HEK293 (cell line): Measurements from ENCODE around the gene SKOR1.

Experiments used
- GFI1B ChIP-seq: fragments of 450-650 bp; formaldehyde crosslinking; IDR thresholded peaks from 2 replicates; pipeline ENCODE4 v1.5.1; 2016; ENCODE audit warnings: missing biosample characterization, missing genetic modification characterization
- GLI2 ChIP-seq: fragments of 450-650 bp; formaldehyde crosslinking; IDR thresholded peaks from 2 replicates; pipeline ENCODE4; 2017; ENCODE audit warnings: missing biosample characterization, missing genetic modification characterization, low read depth, borderline replicate concordance
- GLIS1 ChIP-seq: fragments of 450-650 bp; formaldehyde crosslinking; IDR thresholded peaks from 2 replicates; pipeline ENCODE4 v1.5.1; 2016; ENCODE audit warnings: missing biosample characterization, missing genetic modification characterization
- KLF1 ChIP-seq: fragments of 450-650 bp; formaldehyde crosslinking; IDR thresholded peaks from 2 replicates; pipeline ENCODE4 v1.5.1; 2016; ENCODE audit warnings: missing biosample characterization, missing genetic modification characterization
- OVOL3 ChIP-seq: fragments of 450-650 bp; formaldehyde crosslinking; IDR thresholded peaks from 2 replicates; pipeline ENCODE4 v1.5.1; 2016; ENCODE audit warnings: missing biosample characterization, missing genetic modification characterization
- ZBTB17 ChIP-seq: fragments of 450-650 bp; formaldehyde crosslinking; IDR thresholded peaks from 2 replicates; pipeline ENCODE4 v1.5.1; 2016; ENCODE audit warnings: missing biosample characterization, missing genetic modification characterization
- ZFP37 ChIP-seq: fragments of 450-650 bp; formaldehyde crosslinking; IDR thresholded peaks from 2 replicates; pipeline ENCODE4 v1.5.1; 2016; ENCODE audit warnings: missing biosample characterization, missing genetic modification characterization
- ZFP69B ChIP-seq: fragments of 450-650 bp; formaldehyde crosslinking; IDR thresholded peaks from 2 replicates; pipeline ENCODE4 v1.5.1; 2016; ENCODE audit warnings: missing biosample characterization, missing genetic modification characterization
- ZIC2 ChIP-seq: fragments of 450-650 bp; formaldehyde crosslinking; IDR thresholded peaks from 2 replicates; pipeline ENCODE4 v1.5.1; 2016; ENCODE audit warnings: missing biosample characterization, missing genetic modification characterization
- ZNF10 ChIP-seq: fragments of 450-650 bp; formaldehyde crosslinking; IDR thresholded peaks from 2 replicates; pipeline ENCODE4 v1.5.1; 2017; ENCODE audit warnings: missing biosample characterization, missing genetic modification characterization
- ZNF121 ChIP-seq: fragments of 450-650 bp; formaldehyde crosslinking; IDR thresholded peaks from 2 replicates; pipeline ENCODE4 v1.5.1; 2016; ENCODE audit warnings: missing biosample characterization, missing genetic modification characterization
- ZNF174 ChIP-seq: fragments of 450-650 bp; formaldehyde crosslinking; IDR thresholded peaks from 2 replicates; pipeline ENCODE4 v1.5.0; 2017; ENCODE audit warnings: missing biosample characterization, mild to moderate bottlenecking, missing genetic modification characterization
- ZNF184 ChIP-seq: fragments of 450-650 bp; IDR thresholded peaks from 2 replicates; pipeline ENCODE4 v1.5.1; 2018; ENCODE audit warnings: missing biosample characterization, mild to moderate bottlenecking, missing genetic modification characterization
- ZNF214 ChIP-seq: fragments of 450-650 bp; formaldehyde crosslinking; IDR thresholded peaks from 2 replicates; pipeline ENCODE4 v1.5.1; 2017; ENCODE audit warnings: missing biosample characterization, mild to moderate bottlenecking, missing genetic modification characterization, borderline replicate concordance
- ZNF324 ChIP-seq: fragments of 450-650 bp; formaldehyde crosslinking; IDR thresholded peaks from 2 replicates; pipeline ENCODE4 v1.5.1; 2016; ENCODE audit warnings: missing biosample characterization, missing genetic modification characterization
- ZNF335 ChIP-seq: fragments of 450-650 bp; formaldehyde crosslinking; conservative IDR thresholded peaks from 2 replicates; pipeline ENCODE4 v1.5.1; 2016; ENCODE audit warnings: missing biosample characterization, missing genetic modification characterization
- ZNF394 ChIP-seq: fragments of 450-650 bp; formaldehyde crosslinking; IDR thresholded peaks from 2 replicates; pipeline ENCODE4 v1.5.1; 2016; ENCODE audit warnings: missing biosample characterization, missing genetic modification characterization, mild to moderate bottlenecking, moderate library complexity, borderline replicate concordance
- ZNF664 ChIP-seq: fragments of 450-650 bp; formaldehyde crosslinking; IDR thresholded peaks from 2 replicates; pipeline ENCODE4 v1.5.1; 2016; ENCODE audit warnings: missing biosample characterization, missing genetic modification characterization
- ZNF747 ChIP-seq: fragments of 450-650 bp; formaldehyde crosslinking; IDR thresholded peaks from 2 replicates; pipeline ENCODE4 v1.5.1; 2016; ENCODE audit warnings: missing biosample characterization, missing genetic modification characterization
- ZNF777 ChIP-seq: fragments of 450-650 bp; formaldehyde crosslinking; IDR thresholded peaks from 2 replicates; pipeline ENCODE4 v1.5.1; 2017; ENCODE audit warnings: missing biosample characterization, missing genetic modification characterization, borderline replicate concordance
- ZNF785 ChIP-seq: fragments of 450-650 bp; formaldehyde crosslinking; IDR thresholded peaks from 2 replicates; pipeline ENCODE4 v1.5.1; 2016; ENCODE audit warnings: missing biosample characterization, missing genetic modification characterization
- ZNF843 ChIP-seq: fragments of 450-650 bp; formaldehyde crosslinking; IDR thresholded peaks from 2 replicates; pipeline ENCODE4 v1.5.1; 2016; ENCODE audit warnings: missing biosample characterization, missing genetic modification characterization
- TF ChIP-seq, protein P1 (sequence below): fragments of 450-650 bp; formaldehyde crosslinking; IDR thresholded peaks from 2 replicates; pipeline ENCODE4 v1.5.1; 2016; ENCODE audit warnings: missing biosample characterization, missing genetic modification characterization
- TF ChIP-seq, protein P2 (sequence below): fragments of 450-650 bp; formaldehyde crosslinking; IDR thresholded peaks from 2 replicates; pipeline ENCODE4 v1.5.1; 2016; ENCODE audit warnings: missing biosample characterization, missing genetic modification characterization
- TF ChIP-seq, protein P3 (sequence below): fragments of 450-650 bp; formaldehyde crosslinking; conservative IDR thresholded peaks from 2 replicates; pipeline ENCODE4 v1.5.1; 2016; ENCODE audit warnings: low read depth, missing biosample characterization, missing genetic modification characterization
- TF ChIP-seq, protein P4 (sequence below): fragments of 450-650 bp; formaldehyde crosslinking; IDR thresholded peaks from 2 replicates; pipeline ENCODE4 v1.5.1; 2017; ENCODE audit warnings: missing biosample characterization, mild to moderate bottlenecking, missing genetic modification characterization, moderate library complexity
- TF ChIP-seq, protein P5 (sequence below): fragments of 450-650 bp; formaldehyde crosslinking; IDR thresholded peaks from 2 replicates; pipeline ENCODE4 v1.5.1; 2016; ENCODE audit warnings: missing biosample characterization, missing genetic modification characterization

The SKOR1 gene

DNA sequence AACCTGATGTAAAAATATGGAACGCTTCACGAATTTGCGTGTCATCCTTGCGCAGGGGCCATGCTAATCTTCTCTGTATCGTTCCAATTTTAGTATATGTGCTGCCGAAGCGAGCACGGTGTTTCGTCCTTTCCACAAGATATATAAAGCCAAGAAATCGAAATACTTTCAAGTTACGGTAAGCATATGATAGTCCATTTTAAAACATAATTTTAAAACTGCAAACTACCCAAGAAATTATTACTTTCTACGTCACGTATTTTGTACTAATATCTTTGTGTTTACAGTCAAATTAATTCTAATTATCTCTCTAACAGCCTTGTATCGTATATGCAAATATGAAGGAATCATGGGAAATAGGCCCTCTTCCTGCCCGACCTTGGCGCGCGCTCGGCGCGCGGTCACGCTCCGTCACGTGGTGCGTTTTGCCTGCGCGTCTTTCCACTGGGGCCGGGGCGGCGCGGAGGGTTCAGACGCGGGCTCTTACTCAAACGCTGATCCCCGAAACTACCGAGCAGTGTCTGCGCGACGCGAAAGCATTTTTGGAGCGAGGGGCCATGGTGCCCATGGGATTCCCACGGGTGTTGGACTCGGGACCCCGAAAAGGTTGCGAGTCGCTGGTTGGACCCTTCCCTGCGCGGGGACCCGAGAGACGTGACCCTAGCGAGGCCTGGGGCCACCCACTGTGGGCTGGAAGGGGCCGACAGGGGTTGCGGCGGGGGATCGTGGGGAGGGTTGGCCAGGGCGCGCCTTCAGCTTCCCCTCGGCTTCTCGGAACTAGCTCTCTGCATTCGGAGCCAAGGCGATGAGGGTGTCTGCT lies 14.8 kb downstream of the SKOR1 start, which contains the start of gene RNU6-1 (continued):
- TF ChIP-seq, protein P1, sequence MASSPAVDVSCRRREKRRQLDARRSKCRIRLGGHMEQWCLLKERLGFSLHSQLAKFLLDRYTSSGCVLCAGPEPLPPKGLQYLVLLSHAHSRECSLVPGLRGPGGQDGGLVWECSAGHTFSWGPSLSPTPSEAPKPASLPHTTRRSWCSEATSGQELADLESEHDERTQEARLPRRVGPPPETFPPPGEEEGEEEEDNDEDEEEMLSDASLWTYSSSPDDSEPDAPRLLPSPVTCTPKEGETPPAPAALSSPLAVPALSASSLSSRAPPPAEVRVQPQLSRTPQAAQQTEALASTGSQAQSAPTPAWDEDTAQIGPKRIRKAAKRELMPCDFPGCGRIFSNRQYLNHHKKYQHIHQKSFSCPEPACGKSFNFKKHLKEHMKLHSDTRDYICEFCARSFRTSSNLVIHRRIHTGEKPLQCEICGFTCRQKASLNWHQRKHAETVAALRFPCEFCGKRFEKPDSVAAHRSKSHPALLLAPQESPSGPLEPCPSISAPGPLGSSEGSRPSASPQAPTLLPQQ, result peak; percentile 58; the same call in 1 of the 2 replicates
- 0 out of 2 replicates have a peak, but pooled peaks have one; percentile 46 for TF ChIP-seq ZNF10 (tag by site-specific recombination)
- TF ChIP-seq ZNF777 (tag by site-specific recombination), result no peak
- no peak for TF ChIP-seq GFI1B (tag by site-specific recombination)
- TF ChIP-seq ZNF394 (tag by site-specific recombination), result peak; percentile 72
- TF ChIP-seq ZNF747 (tag by site-specific recombination), result no peak
- TF ChIP-seq, protein P2, sequence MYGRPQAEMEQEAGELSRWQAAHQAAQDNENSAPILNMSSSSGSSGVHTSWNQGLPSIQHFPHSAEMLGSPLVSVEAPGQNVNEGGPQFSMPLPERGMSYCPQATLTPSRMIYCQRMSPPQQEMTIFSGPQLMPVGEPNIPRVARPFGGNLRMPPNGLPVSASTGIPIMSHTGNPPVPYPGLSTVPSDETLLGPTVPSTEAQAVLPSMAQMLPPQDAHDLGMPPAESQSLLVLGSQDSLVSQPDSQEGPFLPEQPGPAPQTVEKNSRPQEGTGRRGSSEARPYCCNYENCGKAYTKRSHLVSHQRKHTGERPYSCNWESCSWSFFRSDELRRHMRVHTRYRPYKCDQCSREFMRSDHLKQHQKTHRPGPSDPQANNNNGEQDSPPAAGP (tag by site-specific recombination), result peak; percentile 70; the same call in 1 of the 2 replicates
- TF ChIP-seq ZNF335, result peak; percentile 72
- TF ChIP-seq ZIC2 (tag by site-specific recombination), result peak; percentile 79
- 0 out of 2 replicates have a peak, but pooled peaks have one; percentile 1 for TF ChIP-seq ZNF121 (tag by site-specific recombination)
- peak; percentile 68 for TF ChIP-seq ZFP69B (tag by site-specific recombination)
- TF ChIP-seq, protein P3, sequence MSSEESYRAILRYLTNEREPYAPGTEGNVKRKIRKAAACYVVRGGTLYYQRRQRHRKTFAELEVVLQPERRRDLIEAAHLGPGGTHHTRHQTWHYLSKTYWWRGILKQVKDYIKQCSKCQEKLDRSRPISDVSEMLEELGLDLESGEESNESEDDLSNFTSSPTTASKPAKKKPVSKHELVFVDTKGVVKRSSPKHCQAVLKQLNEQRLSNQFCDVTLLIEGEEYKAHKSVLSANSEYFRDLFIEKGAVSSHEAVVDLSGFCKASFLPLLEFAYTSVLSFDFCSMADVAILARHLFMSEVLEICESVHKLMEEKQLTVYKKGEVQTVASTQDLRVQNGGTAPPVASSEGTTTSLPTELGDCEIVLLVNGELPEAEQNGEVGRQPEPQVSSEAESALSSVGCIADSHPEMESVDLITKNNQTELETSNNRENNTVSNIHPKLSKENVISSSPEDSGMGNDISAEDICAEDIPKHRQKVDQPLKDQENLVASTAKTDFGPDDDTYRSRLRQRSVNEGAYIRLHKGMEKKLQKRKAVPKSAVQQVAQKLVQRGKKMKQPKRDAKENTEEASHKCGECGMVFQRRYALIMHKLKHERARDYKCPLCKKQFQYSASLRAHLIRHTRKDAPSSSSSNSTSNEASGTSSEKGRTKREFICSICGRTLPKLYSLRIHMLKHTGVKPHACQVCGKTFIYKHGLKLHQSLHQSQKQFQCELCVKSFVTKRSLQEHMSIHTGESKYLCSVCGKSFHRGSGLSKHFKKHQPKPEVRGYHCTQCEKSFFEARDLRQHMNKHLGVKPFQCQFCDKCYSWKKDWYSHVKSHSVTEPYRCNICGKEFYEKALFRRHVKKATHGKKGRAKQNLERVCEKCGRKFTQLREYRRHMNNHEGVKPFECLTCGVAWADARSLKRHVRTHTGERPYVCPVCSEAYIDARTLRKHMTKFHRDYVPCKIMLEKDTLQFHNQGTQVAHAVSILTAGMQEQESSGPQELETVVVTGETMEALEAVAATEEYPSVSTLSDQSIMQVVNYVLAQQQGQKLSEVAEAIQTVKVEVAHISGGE (tag by site-specific recombination), result peak; percentile 55; the same call in 1 of the 2 replicates
- TF ChIP-seq OVOL3 (tag by site-specific recombination), result peak; percentile 57; the same call in 1 of the 2 replicates
- TF ChIP-seq ZNF785 (tag by site-specific recombination), result peak; percentile 76; the same call in 1 of the 2 replicates
- no peak for TF ChIP-seq KLF1 (tag by site-specific recombination)
- no peak for TF ChIP-seq GLI2 (tag by site-specific recombination)
- peak; percentile 57 for TF ChIP-seq GLIS1 (tag by site-specific recombination)
- peak; percentile 20; the same call in 1 of the 2 replicates for TF ChIP-seq ZNF184
- no peak for TF ChIP-seq ZNF214
- TF ChIP-seq, protein P4, sequence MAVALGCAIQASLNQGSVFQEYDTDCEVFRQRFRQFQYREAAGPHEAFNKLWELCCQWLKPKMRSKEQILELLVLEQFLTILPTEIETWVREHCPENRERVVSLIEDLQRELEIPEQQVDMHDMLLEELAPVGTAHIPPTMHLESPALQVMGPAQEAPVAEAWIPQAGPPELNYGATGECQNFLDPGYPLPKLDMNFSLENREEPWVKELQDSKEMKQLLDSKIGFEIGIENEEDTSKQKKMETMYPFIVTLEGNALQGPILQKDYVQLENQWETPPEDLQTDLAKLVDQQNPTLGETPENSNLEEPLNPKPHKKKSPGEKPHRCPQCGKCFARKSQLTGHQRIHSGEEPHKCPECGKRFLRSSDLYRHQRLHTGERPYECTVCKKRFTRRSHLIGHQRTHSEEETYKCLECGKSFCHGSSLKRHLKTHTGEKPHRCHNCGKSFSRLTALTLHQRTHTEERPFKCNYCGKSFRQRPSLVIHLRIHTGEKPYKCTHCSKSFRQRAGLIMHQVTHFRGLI, result peak; percentile 59; the same call in 1 of the 2 replicates
- TF ChIP-seq ZNF664 (tag by site-specific recombination), result peak; percentile 16; the same call in 1 of the 2 replicates
- TF ChIP-seq, protein P5, sequence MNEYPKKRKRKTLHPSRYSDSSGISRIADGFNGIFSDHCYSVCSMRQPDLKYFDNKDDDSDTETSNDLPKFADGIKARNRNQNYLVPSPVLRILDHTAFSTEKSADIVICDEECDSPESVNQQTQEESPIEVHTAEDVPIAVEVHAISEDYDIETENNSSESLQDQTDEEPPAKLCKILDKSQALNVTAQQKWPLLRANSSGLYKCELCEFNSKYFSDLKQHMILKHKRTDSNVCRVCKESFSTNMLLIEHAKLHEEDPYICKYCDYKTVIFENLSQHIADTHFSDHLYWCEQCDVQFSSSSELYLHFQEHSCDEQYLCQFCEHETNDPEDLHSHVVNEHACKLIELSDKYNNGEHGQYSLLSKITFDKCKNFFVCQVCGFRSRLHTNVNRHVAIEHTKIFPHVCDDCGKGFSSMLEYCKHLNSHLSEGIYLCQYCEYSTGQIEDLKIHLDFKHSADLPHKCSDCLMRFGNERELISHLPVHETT (tag by site-specific recombination), result peak; percentile 90
- peak; percentile 95 for TF ChIP-seq ZBTB17 (tag by site-specific recombination)
- TF ChIP-seq ZNF843 (tag by site-specific recombination), result peak; percentile 11; the same call in 1 of the 2 replicates
- peak; percentile 76 for TF ChIP-seq ZFP37
- peak; percentile 53; the same call in 1 of the 2 replicates for TF ChIP-seq ZNF324 (tag by site-specific recombination)
- TF ChIP-seq ZNF174 (tag by site-specific recombination), result no peak
